Activated CD4-positive, alpha-beta T cell treated with anti-CD3 and anti-CD28 coated beads, Interleukin-10, Interleukin-2, amounts not matched to agents 100 ng/mL and 50 ng/mL, durations not matched to agents 16 hours and 8 hours (primary cell): ENCODE data around the gene KIRREL3.
A peak's percentile ranks its signal among the peaks of the same experiment; 100 is the strongest.

Experiments used
- DNase-seq: peaks from one replicate; pipeline ENCODE4 v3.0.0-alpha.2; 2020

The KIRREL3 gene

DNA sequence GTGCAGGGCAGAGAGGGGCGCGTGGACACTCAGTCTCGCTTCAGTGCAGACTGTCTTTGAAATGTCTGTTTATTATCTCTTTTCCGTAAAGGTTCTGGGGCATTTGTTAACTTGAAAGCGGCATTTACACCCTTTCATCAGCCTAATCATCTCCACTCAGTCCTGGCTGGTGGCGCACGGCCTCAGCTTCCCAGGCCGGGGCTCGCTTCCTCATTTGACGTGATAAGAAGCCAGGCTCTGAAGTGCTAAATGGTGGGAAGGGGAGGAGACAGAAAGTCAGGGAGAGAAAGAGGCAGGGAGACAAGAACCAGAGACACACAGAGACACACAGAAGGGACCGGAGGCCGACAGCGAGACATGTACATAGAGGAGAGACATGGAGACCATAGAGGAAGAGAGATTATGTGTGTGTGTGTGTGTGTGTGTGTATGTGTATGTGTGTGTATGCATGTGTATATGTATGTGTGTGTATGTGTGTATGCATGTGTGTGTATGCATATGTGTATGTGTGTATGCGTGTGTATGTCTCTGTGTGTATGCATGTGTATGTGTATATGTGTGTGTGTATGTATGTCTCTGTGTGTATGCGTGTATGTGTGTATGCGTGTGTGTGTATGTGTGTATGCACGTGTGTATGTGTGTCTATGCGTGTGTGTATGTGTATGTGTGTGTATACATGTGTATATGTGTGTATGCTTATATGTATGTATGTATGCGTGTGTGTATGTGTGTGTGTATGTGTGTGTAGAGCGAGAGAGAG, 543.6 kb downstream of the KIRREL3 start:
- no peak for DNase-seq

DNA sequence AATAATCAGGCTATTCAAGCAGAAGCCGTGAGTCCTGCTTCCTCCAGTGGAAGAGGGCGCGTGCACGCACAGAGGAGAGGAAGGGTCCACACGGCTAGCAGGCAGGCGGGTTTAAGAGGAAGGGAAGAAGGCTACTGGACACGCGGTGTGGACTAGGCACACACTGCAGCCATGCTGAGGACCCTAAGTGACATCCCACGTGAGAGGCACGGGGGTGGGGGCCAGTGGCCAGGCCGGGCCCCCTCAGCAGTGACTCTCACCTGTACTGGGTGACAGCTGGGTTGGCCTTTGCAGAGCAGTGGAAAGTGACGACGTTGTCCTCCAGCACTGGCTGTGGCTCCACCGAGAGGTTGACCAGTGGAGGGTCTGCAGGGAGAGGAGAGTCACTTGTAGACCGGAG, 544.5 kb downstream of the KIRREL3 start:
- no peak for DNase-seq

DNA sequence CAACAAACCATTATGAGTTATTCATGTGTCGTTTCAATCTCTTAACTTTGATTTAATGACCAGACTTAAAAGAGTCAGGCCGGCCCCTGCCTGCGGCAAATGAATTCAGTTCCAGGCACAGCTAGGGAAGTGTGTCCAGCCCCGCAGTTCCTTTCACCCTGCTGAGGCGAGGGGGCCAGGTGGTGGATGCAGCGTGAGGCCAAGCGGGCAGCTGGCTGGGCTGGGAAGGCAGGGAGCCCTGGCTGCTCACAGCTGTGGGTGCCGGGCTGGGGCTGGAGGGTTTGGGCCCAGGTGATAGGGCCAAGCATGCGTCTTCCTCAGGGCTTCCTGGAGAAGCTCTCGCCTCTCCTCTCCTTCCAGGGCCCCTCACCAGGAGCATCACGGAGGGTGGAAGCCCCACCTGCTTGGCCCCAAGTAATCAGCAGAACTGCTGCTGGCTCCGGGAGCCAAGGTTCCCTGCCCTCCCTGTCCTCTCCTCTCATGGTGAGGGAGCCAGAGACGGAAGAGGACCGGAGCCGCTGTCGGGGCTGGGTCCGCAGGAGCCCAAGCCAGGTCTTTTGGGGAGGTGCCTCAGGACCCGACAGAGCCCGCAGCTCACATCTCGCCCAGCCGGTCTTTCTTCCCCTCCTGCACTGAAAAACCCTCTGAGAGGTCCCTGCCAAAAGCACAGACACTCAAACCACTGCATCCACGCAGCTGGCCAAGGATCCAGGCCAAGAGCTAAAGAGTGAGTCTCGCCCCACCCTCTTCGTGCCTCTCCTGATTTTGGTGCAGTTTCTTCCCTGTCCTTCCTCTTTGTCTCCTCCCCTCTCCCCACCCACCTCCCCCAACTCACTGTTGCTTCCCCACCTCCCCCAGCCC, 548.1 kb downstream of the KIRREL3 start:
- DNase-seq, result no peak

DNA sequence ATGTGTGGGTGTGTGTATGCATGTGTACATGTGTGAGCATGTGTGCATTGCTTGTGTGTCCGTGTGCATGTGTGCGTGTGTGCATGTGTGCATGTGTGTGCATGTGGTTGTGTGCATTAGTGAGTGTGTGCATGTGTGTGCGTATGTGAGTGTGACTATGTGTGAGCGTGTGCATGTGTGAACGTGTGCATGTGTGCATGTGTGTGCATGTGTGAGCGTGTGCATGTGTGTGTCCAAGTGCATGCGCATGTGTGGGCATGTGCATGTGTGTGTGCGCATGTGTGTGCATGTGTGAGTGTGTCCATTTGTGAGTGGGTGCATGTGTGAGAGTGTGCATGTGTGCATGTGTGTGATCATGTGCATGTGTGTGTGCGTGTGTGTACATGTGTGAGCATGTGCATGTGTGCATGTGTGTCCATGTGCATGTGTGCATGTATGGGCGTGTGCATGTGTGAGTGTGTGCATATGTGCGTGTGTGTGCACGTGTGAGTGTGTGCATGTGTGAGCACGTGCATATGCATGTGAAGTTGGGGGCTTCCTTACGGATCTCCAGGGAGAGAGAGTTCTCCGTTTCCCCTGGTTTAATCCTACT, 549.3 kb downstream of the KIRREL3 start:
- DNase-seq, result no peak

DNA sequence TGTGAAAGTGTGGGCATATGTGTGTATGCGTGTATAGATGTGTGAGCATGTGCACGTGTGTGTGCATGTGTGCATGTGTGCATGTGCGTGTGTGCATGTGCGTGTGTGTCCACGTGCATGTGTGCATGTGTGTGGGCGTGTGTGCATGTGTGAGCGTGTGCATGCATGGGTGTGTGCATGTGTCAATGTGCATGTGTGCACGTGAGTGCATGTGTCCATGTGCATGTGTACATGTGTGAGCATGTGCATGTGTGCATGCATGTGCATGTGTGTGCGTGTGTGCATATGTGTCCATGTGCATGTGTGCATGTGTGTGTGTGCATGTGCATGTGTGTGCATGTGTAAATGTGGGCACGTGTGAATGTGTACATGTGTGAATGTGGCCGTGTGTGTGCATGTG, 549.8 kb downstream of the KIRREL3 start:
- no peak for DNase-seq

DNA sequence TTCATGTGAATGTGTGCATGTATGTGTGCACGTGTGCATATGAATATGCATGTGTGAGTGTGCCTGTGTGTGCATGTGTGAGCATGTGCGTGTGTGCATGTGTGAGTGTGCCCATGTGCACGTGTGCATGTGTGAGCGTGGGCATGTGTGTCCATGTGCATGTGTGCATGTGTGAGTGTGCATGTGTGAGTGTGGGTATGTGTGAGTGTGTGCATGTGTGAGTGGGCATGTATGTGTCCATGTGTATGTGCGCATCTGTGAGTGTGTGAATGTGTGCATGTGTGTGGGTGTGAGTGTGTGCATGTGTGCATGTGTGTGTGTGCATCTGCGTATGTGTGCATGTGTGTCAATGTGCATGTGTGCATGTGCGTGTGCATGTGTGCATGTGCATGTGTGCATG, 550.4 kb downstream of the KIRREL3 start:
- no peak for DNase-seq

DNA sequence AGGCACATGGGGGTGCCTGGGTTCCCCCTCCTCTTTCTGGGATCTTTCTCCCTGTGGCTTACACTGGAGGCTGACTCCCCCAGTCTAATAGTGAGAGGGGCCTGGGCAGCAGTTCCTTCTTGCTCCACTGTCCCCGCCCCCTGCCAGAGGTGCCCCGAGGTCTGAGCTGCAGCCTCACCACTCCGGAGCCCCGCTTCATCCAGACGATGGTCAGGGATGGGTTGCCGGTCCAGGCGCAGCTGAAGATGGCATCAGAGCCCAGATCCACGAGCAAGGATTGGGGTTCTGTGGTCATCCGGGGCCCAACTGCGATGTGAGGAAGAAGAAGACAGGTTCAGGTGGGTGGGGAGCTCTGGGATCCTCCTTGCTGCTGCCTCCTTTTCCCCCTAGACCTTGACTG, 554.0 kb downstream of the KIRREL3 start:
- DNase-seq, result no peak

DNA sequence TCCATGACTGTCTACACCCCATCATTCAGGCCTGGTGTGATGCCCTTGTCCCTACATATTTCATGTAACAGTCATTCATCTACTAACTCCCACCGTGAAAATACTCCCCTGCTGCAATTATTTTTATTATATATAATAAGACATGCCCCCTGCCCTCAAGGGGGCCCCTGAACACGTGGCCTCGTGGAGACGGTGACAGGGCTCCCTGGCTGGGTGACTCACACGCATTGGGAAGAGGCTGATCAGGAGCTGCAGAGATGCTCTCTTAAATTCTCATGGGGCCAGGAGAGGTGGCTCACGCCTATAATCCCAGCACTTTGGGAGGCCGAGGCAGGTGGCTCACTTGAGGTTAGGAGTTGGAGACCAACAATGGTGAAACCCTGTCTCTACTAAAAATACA, 556.5 kb downstream of the KIRREL3 start:
- no peak for DNase-seq

DNA sequence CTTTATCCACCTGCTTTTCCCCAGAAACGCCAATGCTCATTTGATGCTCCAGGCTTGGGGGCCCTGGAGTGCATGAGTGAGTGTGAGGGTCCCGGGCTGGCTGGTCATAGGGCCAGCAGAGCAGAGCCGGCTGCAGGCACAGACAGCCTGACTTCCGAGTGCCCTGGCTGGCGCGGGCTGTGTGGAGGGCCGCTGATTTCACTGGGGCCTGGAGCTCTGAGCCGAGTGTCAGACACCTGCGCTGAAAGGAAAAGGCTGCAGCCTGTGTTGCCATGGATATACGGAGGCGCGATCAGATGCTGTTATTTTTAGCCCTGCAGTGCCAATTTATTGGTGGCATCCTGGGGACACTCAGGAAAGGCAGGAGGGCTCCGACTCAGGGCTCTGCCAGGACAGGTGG, 557.5 kb downstream of the KIRREL3 start:
- no peak for DNase-seq

DNA sequence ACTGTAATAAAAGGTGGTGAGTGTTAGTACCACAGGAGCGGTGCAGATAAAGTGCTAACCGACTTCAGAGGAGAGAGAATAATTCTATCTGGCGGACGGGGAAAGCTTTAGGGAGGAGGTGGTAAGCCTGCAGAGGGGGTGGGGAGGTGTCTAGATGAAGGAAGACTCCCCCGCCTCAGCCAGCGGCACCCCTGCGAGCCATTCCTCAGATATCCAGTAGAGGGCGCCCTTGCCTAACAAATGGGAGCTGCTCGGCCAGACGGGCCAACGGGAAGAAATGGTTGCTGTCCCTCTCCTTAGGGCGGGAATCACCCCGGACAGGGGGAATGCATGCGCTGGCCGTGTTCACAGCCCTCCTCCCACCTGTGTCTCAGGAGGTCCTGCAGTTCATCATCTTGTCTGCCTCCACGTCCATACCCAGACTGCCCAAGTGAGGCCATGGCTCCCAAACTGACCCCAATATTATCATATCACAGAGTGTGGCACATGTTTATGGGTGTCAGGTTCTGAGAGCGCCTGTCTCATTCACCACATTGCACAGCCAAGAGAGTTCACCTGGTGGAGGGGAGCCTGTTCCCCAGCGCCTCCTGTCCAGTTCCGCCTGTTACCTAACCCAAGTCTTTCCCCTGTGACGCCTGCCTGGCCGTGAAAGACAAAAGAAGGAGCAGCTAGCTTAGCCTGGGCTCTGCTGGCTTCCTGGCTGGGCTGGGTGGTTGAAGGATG, 559.6 kb downstream of the KIRREL3 start:
- DNase-seq, result peak; percentile 79

DNA sequence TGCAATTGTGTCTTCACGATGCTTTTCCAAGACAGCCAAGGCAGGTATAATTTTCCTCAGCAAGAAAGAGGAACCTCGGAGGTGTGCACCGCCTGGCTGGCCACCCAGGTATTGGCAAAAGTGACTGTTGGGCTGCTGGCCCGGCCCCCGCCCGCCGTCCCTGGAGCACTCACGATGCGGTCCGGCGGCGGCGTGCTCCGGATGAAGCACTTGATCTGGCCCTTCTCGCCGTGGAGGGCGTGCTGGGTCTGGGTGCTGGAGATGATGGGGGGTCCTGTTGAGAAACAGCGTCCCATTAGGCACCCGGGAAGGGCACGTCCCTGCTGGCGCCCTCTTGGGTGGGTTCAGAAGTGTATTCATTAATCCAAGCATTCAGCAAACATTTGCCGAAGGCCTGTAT, 560.3 kb downstream of the KIRREL3 start:
- no peak for DNase-seq

DNA sequence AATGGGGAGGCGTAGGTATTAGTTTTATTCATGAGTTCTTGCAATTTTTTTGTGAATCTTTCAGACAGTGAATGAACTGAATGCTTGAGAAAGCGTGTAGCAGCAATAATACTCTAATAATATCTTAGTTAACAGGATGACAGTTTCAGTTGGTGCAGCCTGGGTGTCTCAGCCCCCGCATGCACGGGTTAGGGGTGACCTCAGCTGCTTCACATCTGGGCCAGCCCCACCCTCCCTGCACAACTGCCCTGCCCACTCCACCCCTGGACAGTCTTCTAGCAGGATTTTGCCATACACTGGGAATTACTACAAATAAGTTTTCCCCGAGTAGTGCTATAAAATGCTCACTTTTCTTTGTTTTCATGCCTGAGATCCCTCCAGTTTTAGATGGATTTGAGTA, 561.9 kb downstream of the KIRREL3 start:
- DNase-seq, result no peak

DNA sequence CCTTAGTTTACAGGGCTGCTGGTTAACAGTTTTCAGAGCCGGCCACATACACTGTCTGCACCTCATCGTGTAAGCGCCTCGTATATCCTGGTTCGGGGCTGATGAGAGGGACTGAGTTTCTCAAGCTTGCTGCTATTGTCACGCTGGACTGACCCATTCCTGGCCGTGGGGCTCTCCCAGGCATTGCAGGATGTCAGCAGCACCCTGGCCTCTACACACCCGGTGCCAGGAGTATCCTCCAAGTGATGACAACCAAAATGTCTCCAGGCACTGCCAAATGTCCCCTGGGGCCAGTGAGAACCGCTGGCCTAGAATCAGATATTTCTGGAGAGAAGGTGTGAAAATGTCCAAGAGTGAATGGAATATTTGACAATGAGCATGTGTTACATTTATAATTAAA, 562.3 kb downstream of the KIRREL3 start:
- DNase-seq, result no peak

DNA sequence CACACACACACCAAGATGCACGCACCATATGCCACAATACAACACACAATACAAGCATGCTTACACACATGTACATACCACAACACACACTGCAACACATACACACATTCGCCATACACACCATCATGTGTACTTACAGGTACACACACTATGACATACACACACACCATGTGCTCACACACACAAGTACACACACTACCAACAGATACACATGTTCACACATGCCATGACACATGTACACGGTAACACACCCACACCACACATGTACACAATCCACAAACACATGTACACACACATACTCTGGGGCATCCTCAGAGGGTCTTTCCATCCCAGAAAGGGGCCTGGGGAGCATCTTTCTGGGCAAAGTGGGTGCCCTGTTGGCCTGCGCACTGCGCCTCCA, 562.8 kb downstream of the KIRREL3 start:
- no peak for DNase-seq

DNA sequence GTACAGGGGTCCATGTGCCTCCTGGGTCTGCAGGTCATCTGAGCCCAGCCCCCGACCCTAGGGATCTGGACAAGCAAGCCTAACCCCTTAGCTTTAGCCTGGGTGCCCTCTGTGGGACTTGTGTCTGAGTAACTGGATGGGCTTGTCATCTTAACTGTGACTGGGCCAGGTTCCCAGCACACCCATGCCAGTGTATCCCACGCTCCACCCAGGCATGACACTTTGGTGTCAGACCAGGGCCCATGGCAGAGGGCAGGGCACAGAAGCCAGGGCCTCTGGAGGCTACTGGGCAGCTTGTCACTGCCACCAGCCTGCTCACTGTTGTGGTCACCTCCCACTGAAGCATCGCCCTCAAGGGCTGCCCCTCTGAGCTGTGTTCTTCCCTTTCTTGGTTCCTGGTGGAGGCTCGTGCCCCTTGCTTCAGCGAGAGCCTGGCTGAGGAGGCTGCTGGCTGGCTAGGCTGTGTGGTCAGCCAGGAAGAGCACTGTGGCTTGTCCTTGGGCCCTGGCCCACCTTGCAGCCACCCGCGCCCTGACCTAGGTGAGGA, 564.3 kb downstream of the KIRREL3 start:
- no peak for DNase-seq

DNA sequence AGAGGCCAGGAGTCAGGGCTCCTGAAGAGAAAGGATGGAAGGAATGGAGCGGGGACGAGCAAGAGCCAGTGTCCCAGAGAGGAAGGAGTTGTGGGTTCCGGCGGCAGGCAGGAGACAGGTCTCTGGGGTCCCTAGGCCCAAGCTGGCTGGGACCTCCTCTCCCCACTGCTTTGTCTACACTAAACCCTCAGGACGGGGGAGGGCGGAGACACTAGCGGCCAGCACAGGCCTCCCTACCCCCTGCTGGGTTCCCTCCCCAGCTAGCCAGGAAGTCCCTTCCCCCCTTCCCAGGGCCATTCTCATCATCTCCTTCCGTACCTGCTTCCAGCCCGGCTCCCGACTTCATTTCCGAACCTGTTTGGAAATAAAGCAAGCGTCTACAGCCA, 565.6 kb downstream of the KIRREL3 start:
- no peak for DNase-seq

DNA sequence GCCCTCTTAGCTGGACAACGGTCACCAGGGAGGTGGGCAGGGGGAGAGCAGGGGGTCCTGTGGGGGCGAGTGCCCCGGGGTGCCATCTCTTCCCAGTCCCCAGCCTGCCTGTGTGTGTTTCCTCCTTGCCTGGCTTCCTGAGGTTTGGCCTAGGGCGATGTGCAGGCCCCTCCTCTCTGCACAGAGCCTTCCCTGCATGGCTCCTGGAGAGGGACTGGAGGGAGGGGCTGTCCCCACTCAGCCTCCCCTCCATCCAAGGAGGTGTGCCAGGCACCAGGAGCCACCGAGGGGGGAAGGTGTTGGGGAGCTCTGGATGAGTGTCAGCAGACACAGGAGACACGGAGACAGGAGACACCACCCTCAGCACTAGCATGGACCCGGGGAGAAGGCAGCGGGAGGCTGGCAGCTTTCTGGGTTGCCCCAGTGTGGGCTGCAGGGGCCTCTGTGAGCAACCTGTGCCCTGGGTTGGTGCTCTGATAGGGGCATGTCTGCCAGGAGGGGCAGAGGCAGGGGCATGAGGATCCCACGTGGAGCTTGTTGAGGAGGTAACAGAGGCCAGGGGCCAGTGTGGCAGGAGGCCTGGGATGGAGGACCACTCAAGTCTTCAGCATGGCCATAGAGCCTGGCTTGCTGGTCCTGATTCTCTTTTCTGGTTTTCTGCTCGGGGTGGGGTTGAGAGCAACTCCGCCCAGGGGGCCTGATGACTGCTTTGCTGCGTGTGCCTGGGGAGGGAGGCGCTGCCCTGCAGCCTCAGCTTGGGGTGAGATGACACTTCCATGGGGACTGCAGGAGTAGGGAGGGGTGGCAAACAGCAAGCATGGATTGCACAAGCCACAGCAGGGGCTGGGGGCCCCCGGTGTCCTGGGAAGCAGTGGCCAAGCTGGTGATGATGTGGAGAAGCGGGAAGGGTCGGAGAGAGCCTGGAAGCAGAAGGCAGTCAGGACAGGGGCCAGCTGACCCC, 566.3 kb downstream of the KIRREL3 start:
- DNase-seq, result no peak

DNA sequence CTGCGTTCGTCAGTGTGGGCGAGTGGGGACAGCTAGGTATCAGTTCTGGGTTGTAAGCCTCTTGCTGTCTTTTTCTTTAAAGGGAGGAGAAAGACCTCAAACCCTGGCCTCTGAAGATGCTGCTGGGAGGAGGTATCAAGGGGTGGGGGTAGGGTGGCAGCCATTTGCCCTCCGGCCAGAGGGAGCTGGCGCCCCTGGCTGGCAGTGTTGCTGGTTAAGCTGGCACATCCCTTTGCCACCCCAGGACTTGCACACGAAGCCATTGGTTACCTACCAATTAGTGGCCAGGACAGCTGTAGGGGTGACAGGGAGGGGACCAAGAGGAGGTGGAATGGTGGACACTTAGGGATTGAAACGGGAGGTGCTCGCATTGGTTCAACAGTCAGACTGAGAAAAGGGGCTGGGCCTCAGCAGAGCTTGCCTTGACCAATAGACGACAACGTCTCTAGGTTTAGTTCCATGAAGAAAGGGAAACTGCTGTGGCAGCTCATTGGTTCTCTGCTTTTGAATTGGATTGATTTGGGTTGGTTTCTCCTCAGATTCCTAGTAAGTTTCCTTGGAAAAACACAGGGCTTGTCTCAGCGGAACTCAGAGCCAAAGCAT, 567.2 kb downstream of the KIRREL3 start:
- DNase-seq, result no peak

DNA sequence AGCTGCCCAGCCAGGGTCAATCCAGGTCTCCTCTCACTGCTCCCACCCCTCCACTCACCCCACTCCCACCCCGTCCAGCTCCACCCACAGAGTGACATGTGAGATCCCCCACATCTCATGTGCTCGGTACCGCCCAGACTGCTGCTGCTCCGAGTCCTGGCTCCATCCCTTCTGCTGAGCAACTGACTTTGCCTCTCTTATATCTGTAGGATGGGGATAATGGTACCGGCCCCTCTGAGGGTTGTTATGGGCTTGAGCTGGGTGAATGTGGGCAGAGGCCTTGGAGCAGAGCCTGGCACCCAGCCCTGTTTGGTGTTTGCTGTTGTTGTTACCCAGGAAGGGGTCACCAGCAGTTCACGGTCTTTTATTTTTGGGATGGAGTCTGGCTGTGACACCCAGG, 568.0 kb downstream of the KIRREL3 start:
- DNase-seq, result no peak

DNA sequence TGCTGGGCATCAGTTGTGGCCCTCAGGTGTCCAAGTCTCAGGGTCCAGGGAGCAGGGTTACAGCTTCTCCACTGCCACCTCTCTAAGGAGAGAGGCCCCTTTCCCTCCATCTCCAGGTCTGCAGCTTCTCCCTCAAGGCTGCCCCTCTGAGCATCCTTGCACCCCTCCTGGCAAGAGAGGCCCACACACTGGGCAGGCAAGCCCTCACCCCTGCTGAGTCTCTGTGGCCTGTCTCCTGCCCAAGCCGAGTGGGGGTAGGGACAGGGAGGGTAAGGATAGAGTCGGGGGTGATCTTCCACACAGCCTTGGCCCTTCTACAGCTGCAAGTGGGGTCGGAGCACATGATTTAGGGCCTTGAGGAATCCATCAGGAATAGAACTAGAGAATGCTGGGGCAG, 568.5 kb downstream of the KIRREL3 start:
- DNase-seq, result no peak

DNA sequence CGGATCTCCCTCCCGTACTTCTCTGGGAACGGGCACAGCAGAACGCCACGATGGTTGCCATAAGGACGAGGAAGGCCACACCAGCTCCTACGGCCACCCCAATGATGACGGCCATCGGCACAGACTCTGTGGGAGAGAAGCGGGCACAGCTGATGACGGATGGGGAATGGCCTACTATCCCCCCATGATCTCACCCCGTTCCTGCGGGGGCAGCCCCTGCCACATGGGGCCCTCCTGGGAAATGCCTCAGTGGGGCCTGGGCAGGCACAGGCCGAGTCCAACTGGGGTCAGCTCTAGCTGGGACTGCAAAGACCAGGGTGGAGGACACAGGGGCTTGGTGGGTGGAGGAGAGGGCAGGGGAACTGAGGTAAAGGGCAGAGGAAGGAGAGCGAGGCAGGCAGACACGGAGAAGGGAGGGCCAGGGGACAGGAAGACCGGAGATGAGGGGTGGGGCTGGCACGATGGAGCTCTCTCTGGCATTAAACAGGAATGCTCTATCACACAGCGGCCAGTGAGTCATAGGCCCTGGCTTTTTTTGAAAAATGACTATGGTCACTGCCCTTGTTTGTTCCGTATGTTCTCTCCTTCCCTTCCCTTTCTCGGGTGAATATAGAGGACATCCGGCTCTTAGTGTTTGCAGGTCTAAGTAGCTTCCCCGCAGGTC, 569.0 kb downstream of the KIRREL3 start:
- no peak for DNase-seq
